Measurements from ENCODE around the gene TAS2R41.

GRCh38 chr7:143480501-143480900 is 2.8 kb downstream of the TAS2R41 start:
- no peak for TF ChIP-seq CTCF (conservative IDR thresholded peaks at IDR 0.05; ENCODE audit: low read depth, low read length)
- no peak for TF ChIP-seq EZH2 (IDR thresholded peaks at IDR 0.05; ENCODE audit: borderline replicate concordance, low read depth, low read length, poor library complexity, severe bottlenecking)
